Fibroblast of lung (primary cell): ENCODE results near the gene C1orf50.

Source experiments
- CTCF ChIP-seq, 2 donors: IDR thresholded peaks in 1 of 2; conservative IDR thresholded peaks in 1 of 2; 1 replicate in 1 of 2; 2 replicates in 1 of 2; pipeline ENCODE4 v1.5.1; 2011 to 2012; ENCODE audit warnings: low read length in 2 of 2, control low read depth in 1 of 2, inconsistent platforms in 1 of 2, low read depth in 1 of 2, mild to moderate bottlenecking in 1 of 2
- EZH2 ChIP-seq: IDR thresholded peaks from 2 replicates; pipeline ENCODE4 v1.5.1; 2012; ENCODE audit warnings: low read length, control low read depth, mild to moderate bottlenecking; ENCODE audit errors: missing control alignments

GRCh38 chr1:42736571-42737200 lies 30.4 kb upstream of the C1orf50 start:
- TF ChIP-seq CTCF (conservative IDR thresholded peaks at IDR 0.05 in 1 of 2, IDR thresholded peaks at IDR 0.05 in 1 of 2; ENCODE audit: low read depth in 1 of 2, low read length in 2 of 2) (no peak), EZH2 (no peak)
